Hepatocyte (in vitro differentiated cells): Measurements from ENCODE around the gene NARS2.

Source experiments
- EZH2 ChIP-seq: fragments of 200-600 bp; sonication (generic); IDR thresholded peaks from 2 replicates; pipeline ENCODE4 v1.6.1; 2016; ENCODE audit warnings: antibody characterized with exemption, mild to moderate bottlenecking, borderline replicate concordance
- TF ChIP-seq, protein P1 (sequence below): fragments of 200-600 bp; sonication (generic); IDR thresholded peaks from 2 replicates; pipeline ENCODE4 v1.5.1; 2016; ENCODE audit warnings: antibody characterized with exemption, mild to moderate bottlenecking; ENCODE audit not compliant: poor library complexity

DNA sequence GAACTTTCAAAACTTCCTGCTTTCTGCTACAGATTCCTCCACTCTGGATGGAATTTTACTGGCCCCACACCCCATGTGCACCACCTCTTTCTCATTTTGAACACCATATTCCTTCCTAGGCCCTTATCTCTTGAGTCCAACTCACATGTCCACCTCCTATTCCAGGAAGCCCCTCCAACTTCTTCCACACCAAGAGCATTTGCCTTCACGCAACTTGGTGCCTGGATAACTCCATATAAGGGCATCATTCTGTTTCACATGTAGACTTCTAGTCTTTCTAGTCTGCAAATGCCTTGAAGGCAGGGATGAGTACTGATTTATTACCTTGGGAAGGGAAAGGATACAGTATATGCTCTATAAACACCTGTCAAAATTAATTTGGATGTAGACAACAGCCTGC lies 174.5 kb downstream of the NARS2 start:
- TF ChIP-seq, protein P1, sequence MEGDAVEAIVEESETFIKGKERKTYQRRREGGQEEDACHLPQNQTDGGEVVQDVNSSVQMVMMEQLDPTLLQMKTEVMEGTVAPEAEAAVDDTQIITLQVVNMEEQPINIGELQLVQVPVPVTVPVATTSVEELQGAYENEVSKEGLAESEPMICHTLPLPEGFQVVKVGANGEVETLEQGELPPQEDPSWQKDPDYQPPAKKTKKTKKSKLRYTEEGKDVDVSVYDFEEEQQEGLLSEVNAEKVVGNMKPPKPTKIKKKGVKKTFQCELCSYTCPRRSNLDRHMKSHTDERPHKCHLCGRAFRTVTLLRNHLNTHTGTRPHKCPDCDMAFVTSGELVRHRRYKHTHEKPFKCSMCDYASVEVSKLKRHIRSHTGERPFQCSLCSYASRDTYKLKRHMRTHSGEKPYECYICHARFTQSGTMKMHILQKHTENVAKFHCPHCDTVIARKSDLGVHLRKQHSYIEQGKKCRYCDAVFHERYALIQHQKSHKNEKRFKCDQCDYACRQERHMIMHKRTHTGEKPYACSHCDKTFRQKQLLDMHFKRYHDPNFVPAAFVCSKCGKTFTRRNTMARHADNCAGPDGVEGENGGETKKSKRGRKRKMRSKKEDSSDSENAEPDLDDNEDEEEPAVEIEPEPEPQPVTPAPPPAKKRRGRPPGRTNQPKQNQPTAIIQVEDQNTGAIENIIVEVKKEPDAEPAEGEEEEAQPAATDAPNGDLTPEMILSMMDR, result no peak
- no peak for TF ChIP-seq EZH2
